ENCODE results near the gene CEP164. TPM values are rescaled to one million over a fixed set of nuclear protein-coding genes. Genes with fewer than 3 reads are reported as not detected.

The CEP164 gene
- 18.1 and 23.0 TPM in 2 replicates for total RNA-seq

DNA sequence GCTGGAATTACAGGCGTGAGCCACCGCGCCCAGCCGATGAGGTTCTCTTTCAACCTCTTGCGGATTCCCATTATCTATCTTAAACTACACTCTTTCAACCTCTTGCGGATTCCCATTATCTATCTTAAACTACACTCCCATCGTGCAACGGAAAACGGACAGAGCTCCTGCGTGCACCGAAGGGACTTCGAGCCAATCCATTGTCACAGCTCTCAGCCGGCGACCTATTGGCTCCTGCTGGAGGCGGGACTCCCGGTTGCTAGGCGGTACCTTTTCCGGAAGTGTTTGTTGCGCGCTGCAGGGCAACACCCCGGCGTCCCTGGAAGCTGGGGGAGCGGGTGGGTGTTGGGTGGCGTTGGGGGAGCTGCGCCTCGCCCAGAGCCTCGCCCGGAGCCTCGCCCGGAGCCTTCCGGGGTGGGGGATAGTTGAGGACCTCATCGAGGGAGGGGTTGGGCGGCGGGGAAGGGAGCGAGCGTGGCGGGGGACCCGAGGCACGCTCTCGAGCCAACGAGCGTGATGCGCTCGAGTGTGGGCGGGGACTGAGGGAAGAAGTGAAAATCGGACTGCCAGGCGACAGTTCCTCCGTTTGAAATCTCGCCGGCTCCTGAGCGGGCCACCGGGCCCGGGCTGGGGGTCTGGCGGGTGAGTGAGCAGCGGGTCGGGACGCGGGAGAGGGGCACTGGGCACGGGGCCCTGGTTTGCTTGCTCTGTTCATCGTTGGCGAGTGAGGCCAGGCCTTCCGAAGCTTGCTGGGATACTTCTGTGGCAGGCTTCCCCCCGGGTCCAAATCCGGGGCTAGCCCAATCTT is at the start of gene CEP164:
CEP164 (plus strand) TSS at position 288 of the 808 bp plus-strand sequence. CDS start 10,733 bp downstream, outside the sequence.

DNA sequence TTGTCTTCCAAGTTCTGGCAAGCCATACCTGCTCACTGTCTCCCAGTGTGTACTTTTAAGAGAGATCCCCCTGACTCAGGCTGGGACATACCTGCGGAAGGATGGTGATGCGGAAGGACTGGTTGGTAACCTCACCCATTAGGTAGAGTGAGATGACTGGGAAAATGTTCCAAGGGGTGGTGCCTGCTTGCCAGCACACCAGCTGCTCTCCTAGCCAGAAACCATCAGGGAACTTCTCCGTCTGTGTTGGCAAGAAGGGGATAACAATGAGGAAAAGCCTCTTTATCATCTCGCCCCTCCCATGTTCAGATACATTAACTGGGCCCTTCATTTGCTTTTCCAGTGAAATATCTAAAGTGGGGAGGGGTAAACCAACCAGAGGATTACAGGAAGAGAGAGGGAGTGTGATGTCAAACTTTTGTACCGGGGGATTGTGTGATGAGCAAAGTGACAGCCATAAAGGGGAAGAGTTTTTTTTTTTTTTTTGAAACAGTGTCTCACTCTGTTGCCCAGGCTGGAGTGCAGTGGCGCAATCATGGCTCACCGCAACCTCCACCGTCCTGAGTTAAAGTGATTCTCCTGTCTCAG is 36.8 kb upstream of the CEP164 start, which contains the start of gene BACE1-AS:
BACE1-AS (plus strand) TSS at position 538 of the 588 bp plus-strand sequence.

DNA sequence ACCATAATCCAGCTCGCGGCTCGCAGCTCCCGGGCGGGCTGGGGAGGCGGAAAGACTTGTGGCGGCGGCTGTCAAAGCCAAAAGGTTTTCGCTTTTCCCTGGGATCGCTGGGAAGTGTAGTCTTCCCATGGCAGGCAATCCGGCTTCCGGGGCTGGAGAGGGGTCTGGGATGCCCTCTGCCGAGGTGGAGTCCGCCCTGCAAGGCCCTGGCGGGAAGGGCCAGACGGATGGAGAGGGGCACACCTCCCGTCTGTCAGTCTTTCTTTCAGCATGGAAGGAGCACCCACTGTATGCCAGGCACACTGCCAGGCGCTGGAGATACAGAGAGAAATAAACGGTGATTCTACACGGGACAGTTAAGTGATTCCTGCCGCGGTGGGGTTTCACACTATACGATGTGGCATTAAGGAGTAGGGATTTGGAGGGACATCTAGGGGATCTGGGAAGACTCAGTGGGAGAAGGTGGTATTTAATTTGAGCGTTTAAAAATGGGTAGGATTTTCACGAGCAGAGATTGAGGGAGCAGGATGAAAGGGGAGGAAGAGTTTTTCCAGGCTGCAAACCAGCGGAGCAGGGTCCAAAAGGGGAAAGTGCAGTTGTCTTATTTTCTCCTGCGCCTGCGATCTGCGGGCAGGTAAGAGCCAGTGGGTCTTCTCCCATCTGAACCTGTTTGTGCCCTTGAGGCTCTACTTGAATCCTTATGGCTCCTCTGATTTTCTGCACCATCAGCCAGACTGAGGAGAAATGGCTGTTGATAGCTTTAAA is 11.3 kb upstream of the CEP164 start, which contains the start of gene BACE1:
BACE1 (minus strand) TSS at position 60 of the 765 bp plus-strand sequence. CDS start 461 bp downstream, outside the sequence.

Other genes with a start within 250 kb of the CEP164 start
- 4.0 and 13.5 TPM in 2 replicates for gene SIK3, start 229.4 kb upstream of the CEP164 start, total RNA-seq
- gene PAFAH1B2, start 183.6 kb upstream of the CEP164 start, total RNA-seq, result 231 and 232 TPM in 2 replicates
- 5.5 and 9.6 TPM in 2 replicates for gene SIDT2, start 149.1 kb upstream of the CEP164 start, total RNA-seq
- 12.8 and 529 TPM in 2 replicates for gene TAGLN, start 128.5 kb upstream of the CEP164 start, total RNA-seq
- 10.9 and 33.3 TPM in 2 replicates for gene PCSK7, start 95.8 kb upstream of the CEP164 start, total RNA-seq
- 4.6 and 8.3 TPM in 2 replicates for gene RNF214, start 95.2 kb upstream of the CEP164 start, total RNA-seq
- 1.9 TPM in 2 replicates for gene BACE1-AS, start 36.5 kb upstream of the CEP164 start, total RNA-seq
- 6.0 and 10.7 TPM in 2 replicates for gene BACE1, start 11.6 kb upstream of the CEP164 start, total RNA-seq